ENCODE results near the gene TSHB.
"Not testable (repeated sequence)": the region's sequence is repeated elsewhere in the genome, so short reads cannot be mapped to it uniquely, and the experiment has no call there.

Gene TSHB

GRCh38 chr1:115029526-115029925, at the start of gene TSHB:
Gene TSHB, plus strand, starts transcription at chr1:115029826. Its CDS starts 3,537 bp downstream, at chr1:115033363.
- DNase-seq (ENCODE audit: low read depth in 2 of 2), result no peak

GRCh38 chr1:114982251-114982650, 47.4 kb upstream of the TSHB start:
- DNase-seq (ENCODE audit: low read depth in 2 of 2), result no peak

- no peak for DNase-seq (ENCODE audit: low read depth in 2 of 2)
These were observed 43.3 kb upstream of the TSHB start for GRCh38 chr1:114986286-114986685.

- DNase-seq (ENCODE audit: low read depth in 2 of 2), result no peak
These were observed 41.5 kb upstream of the TSHB start for GRCh38 chr1:114988095-114988494.

GRCh38 chr1:114997510-114998289, 31.9 kb upstream of the TSHB start:
- DNase-seq (ENCODE audit: low read depth in 2 of 2), result no peak

GRCh38 chr1:115006191-115006590, 23.4 kb upstream of the TSHB start:
- DNase-seq (ENCODE audit: low read depth in 2 of 2), result no peak

- DNase-seq (ENCODE audit: low read depth in 2 of 2), result no peak
These were observed 17.6 kb upstream of the TSHB start for GRCh38 chr1:115012006-115012405.

GRCh38 chr1:115012434-115012833, 17.2 kb upstream of the TSHB start:
- DNase-seq (ENCODE audit: low read depth in 2 of 2), result no peak

GRCh38 chr1:115013792-115014191, 15.8 kb upstream of the TSHB start:
- no peak for DNase-seq (ENCODE audit: low read depth in 2 of 2)

GRCh38 chr1:115019549-115019948, 10.1 kb upstream of the TSHB start:
- not testable (repeated sequence) for DNase-seq (ENCODE audit: low read depth in 2 of 2)

GRCh38 chr1:115021145-115021544, 8.5 kb upstream of the TSHB start:
- DNase-seq (ENCODE audit: low read depth in 2 of 2), result no peak

GRCh38 chr1:115023593-115023992, 6.0 kb upstream of the TSHB start:
- no peak for DNase-seq (ENCODE audit: low read depth in 2 of 2)

- no peak for DNase-seq (ENCODE audit: low read depth in 2 of 2)
These were observed 2.0 kb downstream of the TSHB start for GRCh38 chr1:115031595-115031994.

GRCh38 chr1:115035652-115036051, 6.0 kb downstream of the TSHB start:
- DNase-seq (ENCODE audit: low read depth in 2 of 2), result no peak

GRCh38 chr1:115036814-115037507, 7.3 kb downstream of the TSHB start:
- DNase-seq (ENCODE audit: low read depth in 2 of 2), result no peak

- DNase-seq (ENCODE audit: low read depth in 2 of 2), result no peak
These were observed 10.9 kb downstream of the TSHB start for GRCh38 chr1:115040501-115040900.

- DNase-seq (ENCODE audit: low read depth in 2 of 2), result no peak
These were observed 12.0 kb downstream of the TSHB start for GRCh38 chr1:115041654-115042053.

- no peak for DNase-seq (ENCODE audit: low read depth in 2 of 2)
These were observed 17.1 kb downstream of the TSHB start for GRCh38 chr1:115046751-115047150.

- no peak for DNase-seq (ENCODE audit: low read depth in 2 of 2)
These were observed 22.2 kb downstream of the TSHB start for GRCh38 chr1:115051850-115052249.

- peak; percentile 28 to 49 for DNase-seq (ENCODE audit: low read depth in 2 of 2)
These were observed 22.9 kb downstream of the TSHB start for GRCh38 chr1:115052454-115053083.

GRCh38 chr1:115056395-115056798, 26.8 kb downstream of the TSHB start:
- no peak for DNase-seq (ENCODE audit: low read depth in 2 of 2)

- no peak for DNase-seq (ENCODE audit: low read depth in 2 of 2)
These were observed 28.1 kb downstream of the TSHB start for GRCh38 chr1:115057661-115058254.

Measured in stimulated activated CD4-positive, alpha-beta T cell treated with anti-CD3 and anti-CD28 coated beads, Interleukin-12 subunit alpha, Interleukin-12 subunit beta, amount 100 ng/mL, for 24 hours (primary cell).